Inflammatory macrophage treated with lipopolysaccharide for 4 hours (primary cell): ENCODE measurements around the gene CR2.
"Not testable (repeated sequence)": the region's sequence is repeated elsewhere in the genome, so short reads cannot be mapped to it uniquely, and the experiment has no call there.

Experiments used
- DNase-seq: peaks from one replicate; pipeline ENCODE4 v3.0.0-alpha.2; 2020

Gene CR2

DNA sequence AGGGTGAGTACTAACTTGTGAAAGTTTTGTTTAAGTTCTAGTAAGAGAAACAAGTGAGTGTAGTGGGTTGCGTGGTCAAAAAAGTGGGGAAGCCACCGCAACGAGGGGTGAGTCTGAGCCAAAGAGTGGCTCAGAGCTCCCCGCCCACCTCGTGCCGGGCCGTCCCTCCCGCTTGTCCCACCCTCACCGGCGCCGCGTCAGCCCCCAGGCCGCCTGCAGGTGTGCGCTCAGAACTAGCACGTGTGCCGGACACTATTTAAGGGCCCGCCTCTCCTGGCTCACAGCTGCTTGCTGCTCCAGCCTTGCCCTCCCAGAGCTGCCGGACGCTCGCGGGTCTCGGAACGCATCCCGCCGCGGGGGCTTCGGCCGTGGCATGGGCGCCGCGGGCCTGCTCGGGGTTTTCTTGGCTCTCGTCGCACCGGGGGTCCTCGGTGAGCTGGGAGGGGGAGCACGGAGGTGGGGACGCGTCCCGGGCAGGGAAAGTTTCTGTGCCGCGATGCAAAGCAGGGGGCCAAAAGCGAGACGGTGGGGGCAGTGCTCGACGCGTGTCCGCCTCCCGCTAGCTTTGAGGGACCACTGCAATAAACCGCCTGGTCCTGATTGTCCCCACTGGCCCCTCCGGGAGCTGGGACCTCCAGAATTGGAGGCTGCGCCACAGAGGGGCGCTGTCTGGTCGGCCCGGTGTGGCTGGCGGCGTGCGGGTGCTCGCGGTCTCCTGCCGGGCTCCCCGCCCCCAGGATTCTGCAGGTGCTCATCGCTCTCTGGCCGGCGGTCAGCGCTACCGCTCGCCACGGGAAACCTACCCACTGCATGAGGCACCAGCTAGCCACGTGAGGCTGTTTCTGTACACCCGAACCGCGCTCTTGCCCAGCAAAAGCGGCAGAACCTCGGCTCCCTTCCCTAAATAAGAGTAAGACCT is at the start of gene CR2:
Gene CR2 (plus strand): TSS at position 283 of the 919 bp plus-strand sequence. CDS start 91 bp downstream, at position 374.
- no peak for DNase-seq

DNA sequence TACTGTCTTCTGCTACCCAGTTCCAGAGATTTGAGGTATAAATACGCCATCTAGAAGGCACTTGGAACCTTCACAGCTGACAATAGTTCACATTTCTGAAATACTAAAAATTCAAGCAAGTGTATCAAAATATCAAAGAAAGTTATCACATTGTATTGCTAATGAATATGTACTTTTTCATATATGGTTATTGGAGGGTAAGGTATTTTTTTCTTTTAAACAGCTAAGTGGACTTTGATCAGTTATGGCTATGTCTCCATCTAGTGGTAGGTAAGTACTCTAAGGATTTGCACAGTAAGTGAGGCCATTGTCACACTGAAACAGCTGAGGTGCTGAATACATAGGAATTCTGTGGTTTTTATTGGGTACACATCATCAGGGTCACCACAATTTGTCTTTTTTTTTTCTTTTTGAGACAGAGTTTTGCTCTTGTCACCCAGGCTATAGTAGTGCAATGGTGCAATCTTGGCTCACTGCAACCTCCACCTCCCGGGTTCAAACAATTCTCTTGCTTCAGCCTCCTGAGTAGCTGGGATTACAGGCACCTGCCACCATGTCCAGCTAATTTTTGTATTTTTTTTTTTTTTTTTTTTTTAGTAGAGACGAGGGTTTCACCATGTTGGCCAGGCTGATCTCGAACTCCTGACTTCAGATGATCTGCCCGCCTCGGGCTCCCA is 49.1 kb upstream of the CR2 start:
- peak; percentile 75 for DNase-seq

DNA sequence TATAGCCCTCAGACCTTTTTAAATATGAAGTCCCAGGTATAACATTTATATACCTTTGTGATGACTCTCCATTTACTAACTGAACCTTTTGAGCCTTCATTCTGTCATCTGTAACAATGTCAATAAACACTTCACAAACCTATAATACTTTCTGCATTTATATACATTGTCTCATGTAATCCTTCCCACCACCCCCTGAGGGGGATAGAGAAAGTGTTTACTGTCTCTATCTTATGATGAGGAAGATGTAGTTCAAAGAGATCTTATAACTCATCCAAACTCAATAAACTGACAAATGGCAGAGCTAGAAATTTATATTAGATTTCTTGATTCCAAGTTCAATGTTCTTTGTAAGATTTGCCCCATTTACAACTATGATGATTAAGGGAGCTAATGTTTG is 48.3 kb upstream of the CR2 start:
- DNase-seq, result no peak

DNA sequence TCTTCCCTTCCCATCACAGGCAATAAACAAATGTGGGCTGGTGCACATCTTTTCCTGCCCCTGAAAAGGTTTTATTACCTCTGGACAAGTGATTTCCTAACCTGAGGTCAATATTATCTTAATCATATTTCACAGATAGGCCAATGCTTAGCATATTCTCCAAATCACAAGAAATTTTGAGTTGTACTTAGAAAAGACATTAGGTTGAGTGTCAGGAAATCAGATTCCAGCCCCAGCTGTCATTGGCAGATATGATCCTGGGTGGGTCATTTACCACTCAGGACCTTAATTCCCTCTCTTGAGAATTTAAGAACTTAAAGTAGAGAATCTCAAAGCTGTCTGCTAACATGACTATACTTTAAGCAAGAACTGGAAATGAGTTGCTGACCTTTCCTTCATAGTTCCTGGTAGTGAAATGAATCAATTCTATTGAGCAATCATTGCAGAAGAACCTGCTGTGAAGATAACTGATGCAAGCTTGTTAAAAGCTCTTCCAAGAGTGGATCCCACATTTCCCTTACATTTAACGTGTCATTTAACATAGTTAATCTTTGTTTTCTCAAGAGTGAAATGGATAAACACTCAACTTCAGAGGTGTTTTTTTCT is 46.4 kb upstream of the CR2 start:
- DNase-seq, result peak; percentile 93

DNA sequence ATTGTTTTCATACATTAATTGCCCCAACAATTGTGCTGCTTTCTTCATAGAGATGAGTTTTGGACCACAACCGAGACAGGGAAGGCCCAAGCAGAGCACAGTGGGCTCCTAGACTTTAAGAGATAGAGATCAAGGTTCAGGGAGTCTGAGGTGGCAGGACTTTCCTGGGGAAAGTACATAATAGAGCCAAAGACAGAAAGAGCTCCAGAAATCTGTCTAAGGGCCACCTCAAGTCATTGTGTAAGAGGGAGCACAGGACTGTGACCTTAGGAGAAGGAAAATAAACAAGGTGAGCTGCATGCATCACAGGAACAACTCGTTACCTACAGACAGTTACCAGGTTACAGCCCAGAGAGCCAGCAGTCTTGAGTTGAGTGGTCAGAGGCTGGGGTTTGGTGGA is 41.3 kb upstream of the CR2 start:
- peak; percentile 10 for DNase-seq

DNA sequence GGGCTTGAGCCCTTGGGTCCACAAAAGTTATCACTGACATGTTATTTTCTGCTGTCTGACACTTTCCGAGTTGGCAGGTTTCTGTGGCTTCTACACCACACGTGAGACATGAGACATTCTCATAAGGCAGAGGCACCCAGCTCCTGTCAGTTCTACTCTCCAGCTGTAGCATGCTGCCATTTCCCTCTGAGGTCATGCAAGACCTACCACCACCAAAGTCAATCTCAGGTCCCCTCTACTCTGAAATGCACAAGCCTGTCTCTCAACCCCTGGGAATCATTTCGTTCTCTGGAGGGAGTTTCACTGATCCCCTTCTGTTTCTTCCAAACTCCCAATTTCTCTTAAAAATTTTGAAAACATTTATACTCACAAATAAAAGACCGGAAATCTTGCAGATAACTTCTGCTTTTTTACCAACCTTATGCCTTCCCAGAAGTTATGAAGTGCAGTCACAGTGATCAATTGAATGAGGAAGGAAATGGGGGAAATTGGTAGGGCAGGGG is 39.5 kb upstream of the CR2 start:
- DNase-seq, result peak; percentile 48

DNA sequence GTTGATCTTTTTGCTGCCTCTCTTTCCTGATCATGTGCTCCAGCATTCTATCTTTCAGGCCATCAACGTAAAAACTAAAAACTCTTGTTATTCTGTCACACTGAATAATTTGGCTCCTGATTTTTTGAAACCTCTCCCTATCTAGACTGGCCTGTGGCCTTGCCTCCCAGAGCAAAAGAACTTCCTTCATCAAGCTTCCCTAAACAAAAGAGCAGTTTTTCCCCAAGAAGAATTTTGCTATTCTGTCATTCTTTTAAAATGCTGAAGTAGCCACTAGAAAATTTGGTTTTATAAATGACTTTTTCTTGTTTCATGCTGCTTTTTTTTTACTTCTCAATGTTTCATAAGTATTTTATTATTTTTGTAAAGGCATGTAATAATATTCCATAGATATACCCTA is 37.1 kb upstream of the CR2 start:
- DNase-seq, result peak; percentile 21

- DNase-seq, result peak; percentile 53
These were observed 35.8 kb upstream of the CR2 start for GRCh38 chr1:207418351-207418750.

GRCh38 chr1:207420109-207420508 is 34.0 kb upstream of the CR2 start:
- no peak for DNase-seq

DNA sequence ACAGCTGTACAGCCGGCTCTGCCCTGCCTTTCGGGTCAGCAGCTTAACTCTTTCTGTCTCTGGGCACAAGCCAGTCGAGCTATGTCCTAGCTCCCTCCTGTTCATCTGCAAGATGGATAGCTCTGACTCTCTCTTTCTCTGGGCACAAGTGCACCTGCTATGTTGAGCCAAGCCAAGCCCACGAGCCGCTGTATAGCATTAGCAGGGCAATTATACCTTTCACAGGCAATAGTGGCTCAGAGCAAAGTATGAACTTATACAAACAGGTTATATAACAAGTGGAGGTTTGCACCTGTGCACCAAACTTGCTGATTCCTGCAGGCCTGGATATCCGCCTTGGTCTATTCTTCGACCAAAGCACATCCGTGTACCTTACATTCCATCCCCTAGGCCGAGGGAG is 33.0 kb upstream of the CR2 start:
- no peak for DNase-seq

GRCh38 chr1:207423560-207424292 is 30.4 kb upstream of the CR2 start:
- no peak for DNase-seq

GRCh38 chr1:207424570-207425131 is 29.5 kb upstream of the CR2 start:
- DNase-seq, result no peak

- DNase-seq, result no peak
These were observed 26.1 kb upstream of the CR2 start for GRCh38 chr1:207427832-207428585.

- no peak for DNase-seq
These were observed 25.3 kb upstream of the CR2 start for GRCh38 chr1:207428783-207429182.

DNA sequence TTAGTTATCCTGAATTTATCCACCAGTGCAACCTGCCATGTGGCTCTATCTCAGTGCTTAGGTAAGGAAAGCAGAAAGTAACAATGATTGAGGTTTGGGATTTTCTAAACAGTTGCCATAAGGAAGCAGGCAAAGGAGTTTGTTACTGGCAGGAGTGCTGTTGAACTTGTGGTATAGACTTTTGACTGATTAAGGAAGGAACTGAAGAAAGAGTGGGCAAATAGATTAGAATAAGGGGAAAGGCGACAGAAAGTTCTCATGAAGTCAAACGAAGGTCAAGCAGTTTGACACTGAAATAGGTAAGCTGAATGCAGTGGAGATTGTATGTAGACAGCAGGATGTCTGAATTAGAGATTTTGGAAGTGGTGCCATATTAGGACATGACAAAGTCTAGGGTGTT is 24.2 kb upstream of the CR2 start:
- DNase-seq, result peak; percentile 9

DNA sequence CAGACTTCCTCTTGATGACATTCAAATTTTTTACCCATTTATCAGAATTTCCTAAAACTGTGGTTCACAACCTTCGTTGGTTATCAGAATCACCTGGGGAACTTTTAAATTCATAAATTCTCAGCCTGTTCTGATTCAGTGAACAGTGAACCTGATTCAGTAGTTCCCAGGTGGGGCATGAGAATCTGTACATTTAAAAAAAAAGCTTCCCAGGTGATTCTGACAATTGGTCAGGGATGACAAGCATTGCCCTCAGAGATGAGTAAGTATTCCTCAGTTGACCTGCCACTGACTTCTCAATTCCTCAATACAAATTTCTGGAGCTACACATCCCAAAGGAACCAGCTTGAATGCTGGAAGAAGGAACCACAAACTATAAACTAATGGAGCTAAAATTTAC is 23.5 kb upstream of the CR2 start:
- DNase-seq, result no peak

DNA sequence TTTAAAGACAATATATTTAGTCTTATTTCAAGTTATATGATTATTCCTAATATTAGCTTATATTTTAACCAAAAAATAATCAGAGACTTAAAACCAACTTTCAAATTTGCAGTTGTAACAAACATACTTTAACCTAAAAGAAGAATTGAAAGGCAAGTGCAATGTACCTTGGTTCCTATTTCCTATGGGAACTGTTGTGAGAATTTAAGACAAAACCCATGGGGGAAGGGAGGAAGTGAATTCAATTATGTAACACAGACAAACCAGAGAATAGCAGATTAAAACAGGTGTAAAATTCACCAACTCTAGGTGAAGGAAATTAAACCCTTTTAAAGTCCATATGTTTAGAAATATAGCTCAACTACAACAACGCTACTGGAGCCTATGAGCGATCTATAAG is 22.6 kb upstream of the CR2 start:
- DNase-seq, result no peak

DNA sequence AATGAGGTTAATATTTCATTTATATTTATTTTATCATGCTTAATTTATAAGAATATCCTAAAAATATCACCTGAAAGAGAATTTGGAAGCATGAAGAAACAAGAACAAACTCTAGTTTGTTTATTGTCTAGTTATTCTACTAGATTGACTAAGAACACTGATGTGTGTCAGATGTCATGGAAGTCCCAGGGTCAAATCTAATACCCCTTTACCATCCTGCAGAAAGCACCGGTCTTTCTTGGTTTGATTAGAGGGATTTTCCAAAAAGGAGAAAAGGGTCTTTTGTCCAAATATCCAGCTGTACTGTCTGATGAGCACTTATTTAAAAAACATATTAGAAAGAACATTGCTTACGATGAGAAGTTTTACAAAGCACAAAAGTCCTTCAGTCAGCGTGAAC is 20.7 kb upstream of the CR2 start:
- no peak for DNase-seq

DNA sequence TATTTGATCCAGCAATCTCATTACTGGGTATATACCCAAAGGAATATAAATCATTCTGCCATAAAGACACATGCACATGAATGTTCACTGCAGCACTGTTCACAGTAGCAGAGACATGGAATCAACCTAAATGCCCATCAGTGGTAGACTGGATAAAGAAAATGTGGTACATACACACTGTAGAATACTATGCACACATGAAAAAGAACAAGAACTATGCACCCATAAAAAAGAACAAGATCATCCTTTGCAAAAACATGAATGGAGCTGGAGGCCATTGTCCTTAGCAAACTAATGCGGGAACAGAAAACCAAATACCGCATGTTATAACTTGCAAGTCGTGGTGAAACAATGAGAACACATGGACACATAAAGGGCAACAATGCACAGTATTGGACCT is 17.4 kb upstream of the CR2 start:
- DNase-seq, result not testable (repeated sequence)

GRCh38 chr1:207440626-207441025 is 13.5 kb upstream of the CR2 start:
- no peak for DNase-seq

GRCh38 chr1:207444514-207445217 is 9.5 kb upstream of the CR2 start:
- peak; percentile 41 for DNase-seq
